NCI-H82 (cell line): Measurements from ENCODE around the gene OBP2A.
"Not testable (repeated sequence)": the region's sequence is repeated elsewhere in the genome, so short reads cannot be mapped to it uniquely, and the experiment has no call there.

Experiments
- DNase-seq: peaks from one replicate; lab custom pipeline; 2025; lab: John Stamatoyannopoulos, UW

The OBP2A gene

DNA sequence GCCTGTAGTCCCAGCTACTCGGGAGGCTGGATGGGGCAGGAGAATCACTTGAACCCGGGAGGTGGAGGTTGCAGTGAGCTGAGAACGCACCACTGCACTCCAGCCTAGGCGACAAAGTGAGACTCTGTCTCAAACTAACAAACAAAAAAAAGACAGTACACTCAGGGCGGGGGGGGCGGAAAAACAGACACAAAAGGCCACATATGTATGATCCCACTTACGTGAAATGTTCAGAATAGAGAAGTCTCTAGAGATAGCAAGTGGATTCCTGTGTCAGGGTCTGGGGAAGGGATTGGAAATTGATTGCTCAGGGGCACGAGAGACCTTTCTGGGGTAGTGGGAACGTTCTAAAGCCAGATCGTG, 33.7 kb upstream of the OBP2A start:
- DNase-seq, result no peak

GRCh38 chr9:135512904-135513303, 33.0 kb upstream of the OBP2A start:
- no peak for DNase-seq

DNA sequence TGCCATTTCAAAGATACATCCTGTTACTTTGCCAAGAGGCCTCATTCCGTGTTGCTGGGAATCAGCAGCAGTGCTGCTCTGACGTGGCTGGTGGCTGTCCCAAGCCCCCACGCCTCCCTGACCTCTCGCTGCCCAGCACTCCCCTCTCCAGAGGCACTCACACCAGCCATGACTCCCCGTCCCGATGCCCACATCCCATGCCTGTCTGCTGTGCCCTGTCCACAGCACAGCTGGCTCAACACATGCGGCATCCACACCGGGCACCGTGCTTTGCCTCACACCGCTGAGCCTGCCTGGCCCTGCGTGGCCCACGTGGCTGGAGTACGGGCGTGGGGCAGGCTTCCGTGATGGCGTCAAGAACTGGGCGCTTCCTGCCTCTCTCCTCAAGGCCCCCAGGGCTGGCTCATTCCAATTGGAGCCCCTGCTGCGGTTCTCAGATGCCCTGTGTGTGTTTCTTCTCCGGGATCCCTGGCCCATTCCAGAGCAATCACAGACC, 32.5 kb upstream of the OBP2A start:
- no peak for DNase-seq

GRCh38 chr9:135513906-135514305, 32.0 kb upstream of the OBP2A start:
- not testable (repeated sequence) for DNase-seq

DNA sequence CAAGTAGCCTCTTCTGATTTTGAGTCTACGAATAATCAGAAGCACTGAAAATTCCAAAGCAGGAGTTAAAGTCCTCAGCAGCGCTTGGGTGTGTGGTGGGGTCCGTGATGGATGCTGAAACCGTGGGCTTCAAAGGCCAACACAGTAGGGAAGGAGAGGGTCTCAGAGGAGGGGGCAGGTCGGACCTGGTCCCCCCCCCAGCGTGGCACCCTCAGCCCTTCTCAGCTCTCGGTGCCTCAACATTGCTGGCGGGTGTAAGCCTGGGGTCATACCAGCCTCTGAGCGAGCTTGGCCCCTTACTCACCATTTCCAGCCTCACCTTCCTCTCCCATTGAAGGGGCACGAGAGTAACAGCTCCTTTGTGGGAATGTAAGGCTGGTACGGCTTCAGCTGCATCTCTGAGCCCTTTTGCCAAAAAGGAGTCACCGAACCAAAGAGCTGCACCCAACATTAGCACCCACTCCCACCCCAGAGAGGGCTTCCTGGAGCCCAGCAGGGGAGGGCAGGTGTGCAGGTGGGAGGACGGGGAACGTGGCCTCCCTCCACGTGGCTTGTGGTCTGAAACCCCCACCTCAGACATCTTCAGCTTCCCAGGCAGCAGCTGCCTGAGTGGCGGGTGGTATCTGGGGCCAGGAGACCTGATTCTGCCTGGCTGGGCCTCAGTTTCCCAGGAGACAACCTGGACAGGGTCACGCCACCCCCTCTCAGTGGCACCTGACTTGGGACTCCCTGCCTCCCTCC, 31.4 kb upstream of the OBP2A start:
- no peak for DNase-seq

DNA sequence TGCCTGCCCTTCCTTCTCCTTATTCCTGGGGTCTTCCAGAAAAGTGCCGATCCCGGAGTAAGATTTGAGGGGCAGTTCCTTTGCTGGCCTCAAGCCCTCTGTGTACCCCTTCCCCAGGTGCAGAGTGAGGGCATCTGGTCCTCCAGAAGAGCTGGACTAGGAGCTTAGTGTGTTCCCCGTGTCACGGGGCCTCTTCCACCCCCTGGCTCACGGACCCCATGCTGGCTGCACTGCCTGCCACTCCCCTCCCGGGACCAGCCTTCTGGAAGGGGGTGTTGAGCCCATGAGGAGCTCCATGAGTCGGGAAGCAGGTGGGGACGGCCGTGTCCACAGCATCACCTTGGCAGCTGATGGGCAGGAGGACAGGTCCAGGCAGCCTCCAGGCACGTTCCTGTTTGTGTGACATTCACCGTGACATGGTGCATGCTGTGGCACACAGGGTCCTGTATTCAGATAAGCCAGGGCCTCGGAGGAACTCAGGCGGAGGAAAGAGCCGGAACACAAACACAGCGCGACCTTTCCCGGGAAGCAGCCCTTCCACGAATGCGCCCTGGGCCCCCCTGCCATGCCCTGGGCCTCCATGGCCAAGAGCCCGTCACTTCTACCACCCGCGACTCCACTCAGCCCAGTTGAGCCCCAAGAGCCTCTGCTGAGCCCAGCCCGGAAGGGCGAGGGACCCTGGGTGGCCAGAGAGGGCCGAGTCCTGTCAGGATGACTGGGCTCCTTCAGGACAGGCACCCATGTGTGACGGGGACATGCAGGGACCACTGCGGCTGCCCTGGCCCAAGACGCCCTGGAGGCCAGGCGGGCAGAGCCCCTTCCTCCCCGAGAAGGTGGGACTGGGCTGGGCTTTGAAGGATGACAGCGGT, 30.6 kb upstream of the OBP2A start:
- no peak for DNase-seq

- no peak for DNase-seq
Measured at GRCh38 chr9:135516132-135516860, 29.6 kb upstream of the OBP2A start.

DNA sequence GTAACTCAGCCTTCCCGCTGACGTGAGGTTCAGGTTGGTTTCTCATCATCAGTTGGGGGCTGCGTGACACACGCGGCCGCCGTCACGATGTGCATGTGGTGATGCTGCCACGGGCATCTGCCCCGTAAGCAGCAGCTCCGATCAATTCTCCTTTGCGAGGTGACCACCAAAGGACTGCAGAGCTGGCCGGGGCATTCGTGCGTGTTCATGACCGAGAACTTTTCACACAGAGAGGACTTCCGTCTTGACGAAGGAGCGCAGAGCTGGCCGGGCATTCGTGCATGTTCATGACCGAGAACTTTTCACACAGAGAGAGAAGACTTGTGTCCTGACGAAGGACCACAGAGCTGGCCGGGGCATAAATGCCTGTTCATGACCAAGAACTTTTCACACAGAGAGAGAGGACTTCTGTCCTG, 28.5 kb upstream of the OBP2A start:
- no peak for DNase-seq

DNA sequence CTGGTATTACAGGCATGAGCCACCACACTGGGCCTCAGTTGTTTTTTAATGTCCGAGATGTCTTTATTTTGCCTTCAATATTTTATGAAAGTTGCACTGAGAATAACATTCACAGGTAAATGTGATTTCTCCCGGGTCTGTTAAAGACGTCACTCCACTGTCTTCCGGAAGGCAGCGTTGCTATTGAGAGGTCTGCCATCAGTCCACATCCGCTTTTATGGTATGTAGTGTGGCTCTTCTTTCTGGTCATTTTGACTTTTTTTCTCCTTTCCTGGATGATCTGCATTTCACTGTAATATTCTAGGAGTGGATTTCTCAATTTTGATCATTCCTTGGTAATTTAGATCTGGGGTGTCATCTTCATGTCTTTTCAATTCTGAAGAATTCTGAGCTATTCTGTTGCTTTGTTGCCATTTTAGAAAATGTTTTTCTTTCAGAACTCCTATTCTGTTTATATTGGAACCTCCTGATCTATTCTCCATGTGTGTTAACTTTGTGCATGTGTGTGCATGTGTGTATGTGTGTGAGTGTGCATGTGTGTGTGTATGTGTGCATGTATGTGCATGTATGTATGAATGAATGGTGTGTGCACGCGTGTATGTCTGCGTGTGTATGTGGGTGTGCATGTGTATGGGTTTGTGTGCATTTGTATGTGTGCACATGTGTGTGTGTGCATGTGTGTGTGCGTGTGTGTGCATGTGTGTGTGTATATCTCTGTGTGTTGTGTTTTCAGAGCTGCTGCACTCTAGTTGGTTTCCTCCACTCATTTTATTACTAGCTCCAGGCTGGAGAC, 26.6 kb upstream of the OBP2A start:
- no peak for DNase-seq

- DNase-seq, result no peak
Measured at GRCh38 chr9:135520916-135521607, 24.9 kb upstream of the OBP2A start, which contains the start of gene LCN1. Gene LCN1, plus strand, starts transcription at chr9:135521440. Its CDS starts 58 bp downstream, at chr9:135521498.

DNA sequence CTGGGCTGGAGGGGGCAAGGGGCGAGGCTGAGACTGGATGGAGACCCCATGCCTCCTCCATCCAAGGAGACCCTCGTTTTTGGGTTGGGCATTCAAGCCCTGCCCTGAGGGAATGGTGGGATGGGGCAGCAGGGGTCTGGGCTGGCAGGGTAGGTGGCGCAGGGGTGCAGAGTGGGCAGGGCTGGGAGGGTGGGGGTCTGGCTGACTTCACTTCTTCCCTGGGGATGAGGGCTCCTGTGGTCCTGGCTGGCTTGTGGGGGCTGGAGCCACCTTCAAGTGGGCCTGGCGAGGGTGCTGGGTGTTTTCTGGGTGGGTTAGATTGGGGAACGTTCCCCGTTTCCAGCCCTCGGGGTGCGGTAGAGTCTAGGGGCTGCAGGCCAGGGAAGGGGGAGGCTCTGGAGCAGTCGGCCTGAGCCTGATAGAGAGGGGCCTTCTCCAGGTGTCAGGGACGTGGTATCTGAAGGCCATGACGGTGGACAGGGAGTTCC, 24.3 kb upstream of the OBP2A start:
- DNase-seq, result no peak

DNA sequence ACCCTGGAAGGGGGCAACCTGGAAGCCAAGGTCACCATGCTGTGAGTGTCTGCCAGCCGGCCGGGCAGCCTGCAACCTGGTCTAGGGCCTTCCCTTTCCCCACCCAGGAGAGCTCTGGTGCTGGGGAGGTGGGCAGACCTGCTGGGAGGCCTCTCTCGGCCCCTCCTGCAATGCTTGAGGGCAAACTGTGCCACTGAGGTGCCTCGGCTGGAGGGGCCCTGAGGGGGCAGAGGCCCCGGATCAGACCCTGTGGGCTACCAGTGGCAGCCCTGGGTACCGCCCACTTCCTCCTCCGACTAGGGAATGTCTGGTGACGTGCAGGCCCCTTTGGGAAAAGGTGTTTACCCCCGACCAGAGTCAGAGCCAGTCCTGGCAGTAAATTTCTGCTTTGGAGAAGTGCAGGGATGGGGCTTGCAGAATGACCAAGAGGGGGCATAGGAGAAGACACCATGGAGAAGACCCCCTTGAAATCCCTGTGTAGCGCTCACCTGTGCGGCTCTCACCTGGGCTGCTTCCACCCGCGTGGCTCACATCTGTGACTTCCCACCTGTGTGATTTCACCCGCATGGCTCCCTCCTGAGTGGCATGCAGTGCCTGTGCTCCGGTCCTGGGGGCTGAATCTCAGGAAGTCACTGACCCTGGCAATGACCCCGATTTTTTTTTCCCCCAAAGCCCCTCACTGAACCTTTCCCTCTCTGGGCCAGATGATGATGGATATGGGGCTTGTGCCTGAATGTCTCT, 23.6 kb upstream of the OBP2A start:
- DNase-seq, result no peak

GRCh38 chr9:135522931-135523330, 23.0 kb upstream of the OBP2A start:
- DNase-seq, result no peak

DNA sequence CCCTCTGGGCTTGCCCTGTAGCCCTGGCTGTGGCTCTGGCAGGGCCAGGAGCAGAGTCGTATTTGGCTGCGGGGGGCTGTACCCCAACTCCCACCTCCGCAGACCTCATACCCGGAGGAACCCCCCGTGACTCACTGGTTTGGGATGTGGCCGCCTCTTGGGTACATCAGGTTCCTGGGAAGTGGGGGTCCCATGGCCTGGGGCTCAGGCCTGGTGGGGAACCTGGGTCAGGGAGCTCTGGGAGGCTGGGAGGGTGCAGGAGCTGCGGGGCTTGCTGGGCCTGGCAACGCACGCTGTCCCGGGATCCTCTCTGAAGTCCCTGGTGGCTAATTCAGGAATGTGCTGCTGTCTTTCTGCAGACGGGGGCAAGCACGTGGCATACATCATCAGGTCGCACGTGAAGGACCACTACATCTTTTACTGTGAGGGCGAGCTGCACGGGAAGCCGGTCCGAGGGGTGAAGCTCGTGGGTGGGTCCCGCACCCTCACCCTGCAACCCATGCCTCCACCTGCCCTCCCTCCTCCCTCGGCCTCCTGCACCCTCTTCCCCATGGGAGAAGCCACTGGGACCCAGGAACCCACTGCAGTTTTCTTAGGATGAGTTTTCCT, 22.3 kb upstream of the OBP2A start:
- DNase-seq, result no peak

DNA sequence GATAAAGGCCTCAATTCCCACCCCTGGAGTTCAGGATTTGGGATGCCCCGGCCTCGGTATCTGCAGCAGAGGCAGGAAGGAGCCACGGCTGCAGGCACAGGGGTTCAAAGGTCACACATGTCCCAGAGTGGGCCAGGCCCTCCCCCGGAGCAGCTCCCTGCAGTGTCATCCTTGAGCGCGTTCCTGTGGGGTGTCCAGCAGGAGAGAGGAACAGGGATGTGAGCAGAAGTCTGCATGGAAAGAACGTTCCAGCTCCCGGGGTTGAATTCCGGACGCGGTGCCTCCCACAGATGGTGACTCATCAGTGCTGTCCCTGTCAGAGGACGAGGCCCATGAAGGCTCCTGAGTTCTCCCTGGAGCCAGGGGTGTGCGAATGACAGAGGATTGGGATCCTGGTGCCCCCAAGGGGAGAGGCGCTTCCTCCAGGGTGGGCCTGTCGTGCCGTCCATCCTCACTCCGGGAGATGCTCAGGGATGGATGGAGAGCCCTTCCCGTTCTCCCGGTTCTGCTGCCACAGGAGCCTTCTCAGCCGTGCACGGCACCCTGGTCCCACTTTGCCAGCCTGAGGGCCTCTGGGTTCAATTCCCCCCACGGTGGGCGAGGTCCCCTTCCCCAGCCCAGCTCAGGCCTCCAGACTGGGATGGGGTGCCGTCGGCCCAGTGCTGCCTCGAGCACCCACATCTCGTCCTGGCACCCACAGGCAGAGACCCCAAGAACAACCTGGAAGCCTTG, 21.6 kb upstream of the OBP2A start:
- DNase-seq, result no peak

GRCh38 chr9:135525241-135526088, 20.5 kb upstream of the OBP2A start:
- no peak for DNase-seq

DNA sequence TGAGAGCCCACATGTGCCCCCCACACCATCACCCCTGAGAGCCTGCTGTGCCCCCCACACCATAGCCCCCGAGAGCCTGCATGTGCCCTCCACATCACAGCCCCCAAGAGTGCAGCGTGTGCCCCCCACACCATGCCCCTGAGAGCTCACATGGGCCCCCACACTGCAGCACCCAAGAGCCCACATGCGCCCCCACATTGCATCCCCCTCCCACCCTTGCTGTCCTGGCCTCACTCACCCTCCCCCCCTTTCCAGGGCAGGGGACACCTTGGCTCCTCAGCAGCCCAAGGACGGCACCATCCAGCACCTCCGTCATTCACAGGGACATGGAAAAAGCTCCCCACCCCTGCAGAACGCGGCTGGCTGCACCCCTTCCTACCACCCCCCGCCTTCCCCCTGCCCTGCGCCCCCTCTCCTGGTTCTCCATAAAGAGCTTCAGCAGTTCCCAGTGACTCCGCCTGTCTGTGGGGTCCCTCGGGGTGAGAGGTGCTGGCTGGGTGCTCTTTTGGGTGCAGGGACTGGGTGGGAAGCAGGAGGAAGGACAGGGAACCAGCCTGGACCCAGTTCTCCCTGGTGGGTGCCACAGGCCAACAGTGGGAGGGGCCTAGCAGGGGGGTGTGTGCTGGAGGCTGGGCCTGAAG, 19.7 kb upstream of the OBP2A start:
- DNase-seq, result no peak
